HepG2 (cell line): ENCODE results near the gene SDC4. TPM values are rescaled to one million over a fixed set of nuclear protein-coding genes. Genes with fewer than 3 reads are reported as not detected.

Experiments used
- ATF4 ChIP-seq, 2 experiments: fragments of 450-650 bp in 1 of 2; sonication (generic) in 1 of 2; formaldehyde crosslinking; IDR thresholded peaks; 2 replicates each; pipeline versions ENCODE4 v1.5.0 to v1.8.0; 2020 to 2022; ENCODE audit warnings: mild to moderate bottlenecking in 1 of 2, missing genetic modification reagents in 1 of 2
- BRF2 ChIP-seq: sonication (generic); formaldehyde crosslinking; IDR thresholded peaks from 2 replicates; pipeline ENCODE4 v1.8.1; 2022; ENCODE audit warnings: mild to moderate bottlenecking, missing genetic modification reagents
- HOXA3 ChIP-seq: sonication (generic); formaldehyde crosslinking; IDR thresholded peaks from 2 replicates; pipeline ENCODE4 v1.5.0; 2020; ENCODE audit warnings: missing genetic modification reagents
- TBL1XR1 ChIP-seq: fragments of 150-350 bp; IDR thresholded peaks from 2 replicates; pipeline ENCODE4 v1.6.1; 2014; ENCODE audit warnings: borderline replicate concordance, low read length; ENCODE audit not compliant: partially characterized antibody
- TFE3 ChIP-seq: IDR thresholded peaks from 2 replicates; pipeline ENCODE4 v1.6.1; 2016
- UBTF ChIP-seq: sonication (generic); formaldehyde crosslinking; IDR thresholded peaks from 2 replicates; pipeline ENCODE4 v1.4.0; 2020; ENCODE audit warnings: mild to moderate bottlenecking, missing genetic modification reagents
- ZBTB21 ChIP-seq: sonication (generic); formaldehyde crosslinking; IDR thresholded peaks from 2 replicates; pipeline ENCODE4 v1.4.0; 2020; ENCODE audit warnings: missing genetic modification reagents
- ZBTB25 ChIP-seq: IDR thresholded peaks from 2 replicates; pipeline ENCODE4 v1.6.1; 2018; ENCODE audit warnings: missing genetic modification reagents
- ZBTB7B ChIP-seq: sonication (generic); formaldehyde crosslinking; IDR thresholded peaks from 2 replicates; pipeline ENCODE4 v1.4.0; 2020; ENCODE audit warnings: missing genetic modification reagents
- ZFAT ChIP-seq: sonication (generic); formaldehyde crosslinking; conservative IDR thresholded peaks from 2 replicates; pipeline ENCODE4 v1.8.1; 2023; ENCODE audit warnings: missing genetic modification reagents, inconsistent platforms
- ZHX1 ChIP-seq: sonication (generic); formaldehyde crosslinking; IDR thresholded peaks from 2 replicates; pipeline ENCODE4 v1.8.1; 2022; ENCODE audit warnings: low read depth, mild to moderate bottlenecking, missing genetic modification reagents
- ZNF329 ChIP-seq: sonication (generic); formaldehyde crosslinking; IDR thresholded peaks from 2 replicates; pipeline ENCODE4 v1.9.0; 2021; ENCODE audit warnings: low read depth, mild to moderate bottlenecking, missing genetic modification reagents
- ZNF567 ChIP-seq: sonication (generic); formaldehyde crosslinking; IDR thresholded peaks from 2 replicates; pipeline ENCODE4 v1.8.1; 2023; ENCODE audit warnings: mild to moderate bottlenecking, missing genetic modification reagents, borderline replicate concordance
- ZNF800 ChIP-seq: sonication (generic); formaldehyde crosslinking; IDR thresholded peaks from 2 replicates; pipeline ENCODE4 v1.4.0; 2020; ENCODE audit warnings: missing genetic modification reagents
- polyA plus RNA-seq, 8 experiments: library from polyadenylated mRNA; depleted of rRNA in 3 of 8; stranded (reverse) in 7 of 8; unstranded in 1 of 8; fragments of >200 nt; fragmentation: Illumina TruSeq in 4 of 8; extraction: Trizol in 4 of 8; gene quantifications; 2 replicates each; pipeline versions ENCODE4 v1.2.1 to v1.2.3, GENCODE V29; 2011 to 2016; ENCODE audit warnings: low read depth in 4 of 8, missing spikeins in 1 of 8, mixed read lengths in 1 of 8; ENCODE audit not compliant: insufficient read depth in 1 of 8
- total RNA-seq, 5 experiments: library from RNA; depleted of rRNA; stranded (reverse); fragments of >200 nt; fragmentation: Illumina TruSeq; extraction: Trizol; gene quantifications; 2 replicates each; pipeline ENCODE4 v1.2.3, GENCODE V29; 2016; ENCODE audit warnings: low read depth in 1 of 5

The SDC4 gene
- total and polyA plus RNA-seq, 2 of the 13 experiments (the other 11 are each of a cell fraction or from before 2014, with no cell fraction given), result 49.0 to 65.1 TPM

- TF ChIP-seq UBTF, result no peak
- peak; percentile 9; the same call in 1 of the 2 replicates for TF ChIP-seq HOXA3 (CRISPR knock-in tag)
- peak; percentile 34; the same call in 1 of the 2 replicates for TF ChIP-seq ZHX1 (CRISPR knock-in tag)
- TF ChIP-seq TBL1XR1, result peak; percentile 12
- TF ChIP-seq ZNF800 (CRISPR knock-in tag), result 0 out of 2 replicates have a peak, but pooled peaks have one; percentile 18
- 0 out of 2 replicates have a peak, but pooled peaks have one; percentile 20 for TF ChIP-seq ZFAT
- TF ChIP-seq ZNF329, result 0 out of 2 replicates have a peak, but pooled peaks have one; percentile 60
- 0 out of 2 replicates have a peak, but pooled peaks have one; percentile 7 for TF ChIP-seq ZBTB7B (CRISPR knock-in tag)
- TF ChIP-seq ZBTB21 (CRISPR knock-in tag), result peak; percentile 68; the same call in 1 of the 2 replicates
- peak; percentile 42; the same call in 1 of the 2 replicates for TF ChIP-seq TFE3
- 0 out of 4 replicates have a peak, but pooled peaks have one; percentile 14 to 29 for TF ChIP-seq ATF4 (CRISPR knock-in tag; IDR thresholded peaks at IDR 0.05)
- no peak for TF ChIP-seq ZNF567
- no peak for TF ChIP-seq BRF2 (CRISPR knock-in tag)
- 0 out of 2 replicates have a peak, but pooled peaks have one; percentile 5 for TF ChIP-seq ZBTB25
Observed at GRCh38 chr20:45359069-45359405, 10.8 kb upstream of the SDC4 start (continued).
